ENCODE measurements around the gene RNF144B.

DNA sequence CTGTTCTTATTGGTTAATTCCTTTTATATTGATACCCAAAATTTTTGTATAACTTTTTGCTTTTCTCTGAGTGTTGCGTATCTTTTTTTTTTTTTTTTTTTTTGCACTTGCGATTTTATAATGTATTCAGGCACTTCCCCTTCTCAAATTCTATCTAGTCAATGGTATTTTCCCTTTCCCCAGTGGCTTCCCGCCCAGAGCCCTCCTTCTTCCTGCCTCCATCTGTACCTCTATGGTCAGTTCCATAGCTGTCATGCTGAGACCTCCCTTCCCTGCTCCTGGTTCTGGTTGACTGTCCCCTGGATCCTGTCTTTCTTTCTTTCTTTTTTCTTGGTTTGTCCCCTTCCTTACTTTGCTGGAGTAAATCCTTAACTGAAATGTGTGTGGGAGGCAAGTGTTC, 94.7 kb downstream of the RNF144B start:
- TF ChIP-seq, protein P1, sequence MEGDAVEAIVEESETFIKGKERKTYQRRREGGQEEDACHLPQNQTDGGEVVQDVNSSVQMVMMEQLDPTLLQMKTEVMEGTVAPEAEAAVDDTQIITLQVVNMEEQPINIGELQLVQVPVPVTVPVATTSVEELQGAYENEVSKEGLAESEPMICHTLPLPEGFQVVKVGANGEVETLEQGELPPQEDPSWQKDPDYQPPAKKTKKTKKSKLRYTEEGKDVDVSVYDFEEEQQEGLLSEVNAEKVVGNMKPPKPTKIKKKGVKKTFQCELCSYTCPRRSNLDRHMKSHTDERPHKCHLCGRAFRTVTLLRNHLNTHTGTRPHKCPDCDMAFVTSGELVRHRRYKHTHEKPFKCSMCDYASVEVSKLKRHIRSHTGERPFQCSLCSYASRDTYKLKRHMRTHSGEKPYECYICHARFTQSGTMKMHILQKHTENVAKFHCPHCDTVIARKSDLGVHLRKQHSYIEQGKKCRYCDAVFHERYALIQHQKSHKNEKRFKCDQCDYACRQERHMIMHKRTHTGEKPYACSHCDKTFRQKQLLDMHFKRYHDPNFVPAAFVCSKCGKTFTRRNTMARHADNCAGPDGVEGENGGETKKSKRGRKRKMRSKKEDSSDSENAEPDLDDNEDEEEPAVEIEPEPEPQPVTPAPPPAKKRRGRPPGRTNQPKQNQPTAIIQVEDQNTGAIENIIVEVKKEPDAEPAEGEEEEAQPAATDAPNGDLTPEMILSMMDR (IDR thresholded peaks at IDR 0.05; ENCODE audit: low read depth, low read length): no peak
- no peak for TF ChIP-seq POLR2A (IDR thresholded peaks at IDR 0.05; ENCODE audit: extremely low read depth, insufficient read length)
- TF ChIP-seq, protein P2, sequence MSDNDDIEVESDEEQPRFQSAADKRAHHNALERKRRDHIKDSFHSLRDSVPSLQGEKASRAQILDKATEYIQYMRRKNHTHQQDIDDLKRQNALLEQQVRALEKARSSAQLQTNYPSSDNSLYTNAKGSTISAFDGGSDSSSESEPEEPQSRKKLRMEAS (IDR thresholded peaks at IDR 0.05; ENCODE audit: low read depth, low read length): no peak

Measured in NB4 (cell line).